Lower leg skin (tissue), 3 donors: ENCODE data around the gene CREBRF.

Experiments used
- CTCF ChIP-seq, 3 donors: fragments of 450-650 bp; IDR thresholded peaks; one replicate each; pipeline ENCODE4 v1.5.1; 2016; ENCODE audit warnings: antibody characterized with exemption in 3 of 3, mild to moderate bottlenecking in 3 of 3, moderate library complexity in 2 of 3
- POLR2A ChIP-seq, 2 donors: fragments of 450-650 bp; IDR thresholded peaks; one replicate each; pipeline ENCODE4 v1.6.1; 2016 to 2017; ENCODE audit warnings: antibody characterized with exemption in 2 of 2, mild to moderate bottlenecking in 1 of 2, moderate library complexity in 1 of 2

- no peak for TF ChIP-seq POLR2A (IDR thresholded peaks at IDR 0.05)
- no peak for TF ChIP-seq CTCF (IDR thresholded peaks at IDR 0.05)
Observed at GRCh38 chr5:173029499-173029921, 26.6 kb upstream of the CREBRF start.
